Left ventricle myocardium superior (tissue), 1 donor: ENCODE measurements around the gene PPP1R13L. TPM values are rescaled to one million over a fixed set of nuclear protein-coding genes. Genes with fewer than 3 reads are reported as not detected.
"Not testable (repeated sequence)": the region's sequence is repeated elsewhere in the genome, so short reads cannot be mapped to it uniquely, and the experiment has no call there.

ENCODE experiments used
- ATAC-seq: fragments of 200-7000 bp; cut with Tn5 transposase; one replicate; pipeline ENCODE4 v1.9.1; 2020; ENCODE audit warnings: mild to moderate bottlenecking, moderate library complexity
- DNase-seq: peaks from one replicate; pipeline ENCODE4 v3.0.0-alpha.2; 2020
- intact Hi-C: fragments of 100-400 bp; cut with micrococcal nuclease; formaldehyde crosslinking; loops from one replicate; pipeline ENCODE4 v1.11.0; 2022
- total RNA-seq: library from RNA; stranded (reverse); fragmentation: NEBNext Ultra II Directional; extraction: Animal tissue kit (Norgen Biotek cat#: 25700); gene quantifications from one replicate; pipeline ENCODE4 v1.2.1, GENCODE V29; 2021
- donor health status: DM: no; HTN: yes; CAD: no; lungs with severe emphysema.

Gene PPP1R13L
- total RNA-seq, 1 donor from 2014 or later: 222 TPM

GRCh38 chr19:45351401-45351952, 53.4 kb downstream of the PPP1R13L start:
- DNase-seq: no peak
- intact Hi-C loops: no loop called here

GRCh38 chr19:45350477-45351058, 54.3 kb downstream of the PPP1R13L start:
- intact Hi-C loops: no loop called here
- ATAC-seq: no peak
- no peak for DNase-seq

More at GRCh38 chr19:45351401-45351952, 53.4 kb downstream of the PPP1R13L start:
- ATAC-seq: no peak

DNA sequence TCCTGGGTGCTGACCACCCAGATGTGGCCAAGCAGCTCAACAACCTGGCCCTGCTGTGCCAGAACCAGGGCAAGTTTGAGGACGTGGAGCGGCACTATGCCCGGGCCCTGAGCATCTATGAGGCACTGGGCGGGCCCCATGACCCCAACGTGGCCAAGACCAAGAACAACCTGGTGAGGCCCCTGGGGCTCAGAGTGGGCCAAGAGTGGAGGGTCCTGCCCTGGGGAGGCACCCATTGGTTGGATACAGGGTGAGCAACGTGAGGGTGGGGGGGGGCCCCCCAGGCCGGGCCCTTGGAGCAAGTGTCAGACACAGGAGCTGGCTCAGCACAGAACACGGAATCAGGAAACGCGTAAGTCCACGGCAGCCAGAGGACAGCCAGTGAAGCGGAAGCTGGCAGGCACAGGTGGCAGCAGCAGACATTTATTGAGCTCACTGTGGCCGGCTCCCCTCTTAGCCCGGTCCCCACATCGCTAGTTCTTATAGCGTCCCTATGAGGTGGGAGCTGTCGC, 55.4 kb downstream of the PPP1R13L start:
- DNase-seq (no peak), ATAC-seq (no peak)
- intact Hi-C loops: no loop called here

DNA sequence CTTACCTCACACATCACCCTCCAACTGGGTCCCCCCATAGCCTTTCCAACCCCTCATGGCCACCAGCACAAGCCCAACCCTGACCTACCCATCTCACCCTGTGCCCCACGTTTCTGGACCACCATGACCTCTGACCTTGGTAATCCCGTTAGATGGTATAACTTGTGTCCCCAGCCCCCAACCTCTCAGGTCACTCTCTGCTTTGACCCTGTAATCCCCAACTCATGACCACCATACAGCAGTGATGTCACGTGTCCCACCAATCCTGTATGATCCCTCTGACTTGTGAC, 55.8 kb downstream of the PPP1R13L start:
- no peak for DNase-seq
- ATAC-seq: no peak
- intact Hi-C loops: no loop called here

DNA sequence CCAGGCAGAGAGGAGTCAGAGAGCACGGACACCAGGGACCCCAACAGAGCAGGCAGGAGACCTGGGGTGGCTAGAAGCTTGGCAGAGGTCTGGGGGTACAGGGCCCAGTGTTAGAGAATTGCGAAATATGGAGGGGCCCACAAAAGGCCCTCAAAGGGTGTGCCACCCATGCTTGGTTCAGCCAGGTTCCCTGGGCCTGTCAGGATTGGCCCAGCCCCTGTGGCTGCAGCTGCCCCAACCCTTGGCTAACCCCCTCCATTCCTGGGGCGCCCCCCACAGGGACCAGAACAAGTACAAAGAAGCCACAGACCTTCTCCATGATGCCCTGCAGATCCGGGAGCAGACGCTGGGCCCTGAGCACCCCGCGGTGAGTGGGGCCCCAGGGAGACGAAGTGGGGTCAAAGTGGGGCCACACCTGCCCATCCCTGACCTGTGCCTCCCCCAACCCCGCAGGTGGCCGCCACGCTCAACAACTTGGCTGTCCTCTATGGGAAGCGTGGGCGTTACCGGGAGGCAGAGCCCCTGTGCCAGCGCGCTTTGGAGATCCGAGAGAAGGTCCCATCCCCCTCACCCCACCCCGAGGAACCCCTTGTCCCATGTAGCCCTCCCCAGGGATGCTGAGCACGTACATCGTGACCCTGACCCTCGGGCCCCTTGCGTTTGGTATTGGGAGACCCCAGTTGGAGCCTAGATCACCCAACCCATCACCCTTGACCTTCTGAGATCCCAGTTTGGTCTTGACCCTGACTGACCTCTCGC, 56.3 kb downstream of the PPP1R13L start:
- DNase-seq: no peak
- intact Hi-C loops: no loop called here
- ATAC-seq: no peak

GRCh38 chr19:45347570-45348366, 57.1 kb downstream of the PPP1R13L start:
- intact Hi-C loops: no loop called here
- no peak for ATAC-seq
- DNase-seq: no peak

DNA sequence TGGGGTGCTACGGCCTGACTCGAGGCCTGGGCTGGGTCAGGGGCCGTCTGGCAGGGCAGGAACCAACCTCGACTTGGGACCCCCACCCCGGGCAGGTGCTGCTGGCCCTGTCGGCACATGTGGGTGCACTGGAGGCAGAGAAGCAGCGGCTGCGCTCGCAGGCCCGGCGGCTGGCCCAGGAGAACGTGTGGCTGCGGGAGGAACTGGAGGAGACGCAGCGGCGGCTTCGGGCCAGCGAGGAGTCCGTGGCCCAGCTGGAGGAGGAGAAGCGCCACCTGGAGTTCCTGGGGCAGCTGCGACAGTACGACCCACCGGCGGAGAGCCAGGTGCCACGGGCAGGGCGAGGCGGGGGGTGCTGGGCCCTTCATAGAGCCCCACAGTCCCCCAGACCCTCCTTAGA, 58.4 kb downstream of the PPP1R13L start:
- intact Hi-C loops: no loop called here
- no peak for ATAC-seq
- no peak for DNase-seq

DNA sequence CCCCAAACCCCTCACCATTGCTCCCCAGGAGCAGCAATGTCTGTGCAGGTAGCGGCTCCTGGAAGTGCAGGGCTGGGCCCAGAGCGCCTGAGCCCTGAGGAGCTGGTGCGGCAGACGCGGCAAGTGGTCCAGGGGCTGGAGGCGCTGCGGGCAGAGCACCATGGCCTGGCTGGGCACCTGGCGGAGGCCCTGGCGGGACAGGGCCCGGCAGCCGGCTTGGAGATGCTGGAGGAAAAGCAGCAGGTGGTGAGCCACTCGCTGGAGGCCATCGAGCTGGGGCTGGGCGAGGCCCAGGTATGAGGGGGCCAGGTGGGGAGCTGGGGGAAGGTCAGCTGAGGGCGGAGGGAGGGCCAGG, 59.4 kb downstream of the PPP1R13L start:
- DNase-seq (no peak), ATAC-seq (no peak)
- intact Hi-C loops: no loop called here

DNA sequence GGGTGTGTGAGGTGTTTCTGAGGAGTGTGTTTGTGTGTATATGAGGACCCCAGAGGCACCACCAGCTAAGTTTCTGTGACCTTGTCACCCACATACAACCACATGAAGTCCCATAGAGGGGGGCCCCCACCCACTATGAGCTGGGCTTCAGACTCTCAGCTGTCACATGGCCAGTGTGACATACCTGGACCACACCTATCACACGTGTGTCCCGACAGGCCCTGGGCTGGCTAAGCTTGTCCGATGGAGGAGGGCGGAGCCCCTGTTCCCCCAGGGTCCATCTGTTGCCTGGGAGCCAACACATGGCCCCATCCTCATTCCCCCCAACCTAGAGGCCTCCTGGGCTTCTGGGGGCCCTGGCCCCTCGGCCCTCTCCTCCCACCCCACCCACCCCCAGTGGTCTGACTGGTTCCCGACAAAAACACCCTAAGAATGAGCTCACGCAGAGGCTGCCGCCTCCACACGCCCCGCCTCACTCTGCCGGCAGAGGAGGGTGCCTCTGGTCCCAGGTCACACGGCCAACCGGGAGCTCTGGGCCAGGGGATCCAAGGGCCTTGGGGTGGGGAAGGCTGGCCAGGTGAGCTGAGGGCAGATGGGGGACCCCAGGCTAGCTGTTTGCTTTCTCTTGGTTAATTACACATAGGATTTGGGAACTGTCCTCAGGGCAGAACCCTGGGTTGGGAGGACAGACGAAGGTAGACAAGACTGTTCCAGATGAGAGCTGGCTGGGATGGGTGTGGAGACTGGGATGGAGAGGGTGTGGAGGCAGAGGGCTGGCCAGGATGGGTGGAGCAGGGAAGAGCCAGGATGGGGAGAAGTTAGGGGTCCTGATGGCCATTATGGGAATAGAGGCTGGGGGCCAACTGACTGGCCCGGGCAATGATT, 60.0 kb downstream of the PPP1R13L start:
- intact Hi-C loops: no loop called here
- DNase-seq (no peak), ATAC-seq (no peak)

DNA sequence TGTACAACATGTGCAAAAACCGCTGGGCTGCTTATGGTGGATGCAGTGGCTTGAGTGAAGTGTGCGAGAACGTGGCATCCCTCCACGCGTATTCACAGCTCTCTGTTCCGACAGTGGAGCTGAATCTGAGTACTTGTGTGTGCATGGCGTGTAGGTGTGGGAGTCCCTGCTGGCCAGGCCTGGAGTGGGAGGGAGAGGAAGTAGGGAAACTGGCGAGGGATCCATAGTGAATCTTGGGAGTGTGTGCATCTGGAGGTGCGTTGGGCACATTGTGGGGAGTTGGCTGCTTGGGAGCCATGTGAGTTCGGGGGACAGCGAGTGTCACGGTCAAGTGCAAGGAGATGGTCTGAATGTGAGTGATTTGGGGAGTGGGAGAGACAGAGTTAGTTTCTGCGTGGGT, 62.0 kb downstream of the PPP1R13L start:
- intact Hi-C loops: no loop called here
- DNase-seq (no peak), ATAC-seq (no peak)

DNA sequence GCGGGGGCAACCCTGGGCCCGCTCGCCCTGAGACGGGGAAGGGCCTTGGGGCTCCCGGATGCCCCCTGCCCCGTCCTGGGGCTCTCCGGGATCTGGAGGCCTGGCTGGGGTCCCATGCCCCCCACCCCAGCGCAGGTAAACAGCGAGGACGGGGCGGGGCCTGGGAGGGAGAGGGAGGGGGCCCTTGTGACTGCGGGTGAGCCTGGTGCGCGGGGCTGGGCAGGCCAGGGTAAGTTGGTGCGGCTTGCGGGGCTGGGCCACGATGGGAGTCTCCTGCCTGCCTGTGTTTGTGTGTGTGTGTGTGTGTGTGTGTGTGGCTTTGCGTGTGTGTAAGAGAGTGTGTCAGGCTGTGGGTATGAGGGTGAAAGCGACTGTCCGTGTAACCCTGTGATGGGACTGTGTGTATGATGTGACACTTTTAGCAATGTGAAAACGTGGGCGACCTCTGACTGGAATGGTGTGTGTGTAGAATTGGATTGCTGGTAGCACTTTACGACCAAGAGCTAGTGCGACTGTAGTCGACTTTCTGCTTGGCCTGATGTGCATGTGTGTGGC, 63.9 kb downstream of the PPP1R13L start:
- no peak for DNase-seq
- no peak for ATAC-seq
- intact Hi-C loops: no loop called here

- DNase-seq: no peak
- peak; percentile 35 for ATAC-seq
- intact Hi-C loops: no loop called here
Measured at GRCh38 chr19:45340232-45340898, 64.5 kb downstream of the PPP1R13L start, which contains the start of gene KLC3. Gene KLC3 (plus strand): TSS chr19:45340750. CDS start chr19:45345542, 4,792 bp downstream.

DNA sequence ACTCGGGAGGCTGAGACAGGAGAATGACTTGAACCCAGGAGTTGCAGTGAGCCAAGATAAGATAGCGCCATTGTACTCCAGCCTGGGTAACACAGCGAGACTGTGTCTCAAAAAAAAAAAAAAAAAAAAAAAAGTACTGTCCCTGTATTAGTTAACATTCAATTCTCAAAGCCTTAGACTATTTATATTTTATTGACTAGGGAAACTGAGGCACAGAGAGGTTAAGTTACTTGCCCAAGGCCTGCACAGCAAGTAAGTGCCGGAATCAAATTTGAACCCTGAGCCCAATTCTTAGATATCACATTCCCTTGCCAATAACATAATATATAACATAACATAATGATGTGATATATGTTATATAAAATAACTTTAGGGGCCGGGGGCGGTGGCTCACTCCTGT, 65.2 kb downstream of the PPP1R13L start:
- no peak for DNase-seq
- intact Hi-C loops: no loop called here
- no peak for ATAC-seq

GRCh38 chr19:45336696-45337251, 68.1 kb downstream of the PPP1R13L start:
- ATAC-seq (no peak), DNase-seq (no peak)
- intact Hi-C loops: no loop called here

DNA sequence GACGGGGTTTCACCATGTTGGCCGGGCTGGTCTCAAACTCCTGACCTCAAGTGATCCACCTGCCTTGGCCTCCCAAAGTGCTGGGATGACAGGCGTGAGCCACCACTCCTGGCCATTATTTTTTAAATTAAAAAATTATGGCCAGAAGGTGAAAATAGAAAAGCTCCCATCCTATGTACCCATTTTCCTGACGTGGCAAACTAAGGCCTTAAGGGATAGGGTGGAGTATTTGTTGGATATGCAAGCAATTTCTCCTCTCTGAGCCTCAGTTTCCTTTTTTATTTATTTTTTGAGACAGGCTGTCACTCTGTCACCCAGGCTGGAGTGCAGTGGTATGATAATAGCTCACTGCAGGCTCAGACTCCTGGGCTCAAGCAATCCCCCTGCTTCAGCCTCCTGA, 70.0 kb downstream of the PPP1R13L start:
- DNase-seq, ATAC-seq, intact Hi-C loops: not testable (repeated sequence)

- DNase-seq: no peak
- no peak for ATAC-seq
- intact Hi-C loops: no loop called here
Measured at GRCh38 chr19:45333609-45334303, 71.1 kb downstream of the PPP1R13L start.

GRCh38 chr19:45331411-45331810, 73.5 kb downstream of the PPP1R13L start:
- ATAC-seq (no peak), DNase-seq (no peak)
- intact Hi-C loops: no loop called here
